Liver (tissue), 3 donors: ENCODE data around the gene ARHGEF3.

Experiments used
- GABPA ChIP-seq, 2 donors: IDR thresholded peaks in 1 of 2; conservative IDR thresholded peaks in 1 of 2; 2 replicates each; pipeline ENCODE4 v1.6.1; 2016; ENCODE audit warnings: antibody characterized with exemption in 2 of 2, mild to moderate bottlenecking in 1 of 2, moderate library complexity in 1 of 2
- YY1 ChIP-seq: IDR thresholded peaks from 2 replicates; pipeline ENCODE4 v1.6.1; 2016; ENCODE audit warnings: antibody characterized with exemption, mild to moderate bottlenecking
- TF ChIP-seq, protein P1 (sequence below): fragments of 150-350 bp; IDR thresholded peaks from 2 replicates; pipeline ENCODE4 v1.5.1; 2017; ENCODE audit warnings: improper control_type of control experiment, low read depth, low read length; ENCODE audit not compliant: missing input control
- TF ChIP-seq, protein P2 (sequence below): IDR thresholded peaks from 2 replicates; pipeline ENCODE4 v1.6.1; 2016; ENCODE audit warnings: antibody characterized with exemption
- TF ChIP-seq, protein P3 (sequence below): IDR thresholded peaks from 2 replicates; pipeline ENCODE4 v1.6.1; 2016; ENCODE audit warnings: antibody characterized with exemption
- donor health status: healthy.
- donor health status: healthy.

DNA sequence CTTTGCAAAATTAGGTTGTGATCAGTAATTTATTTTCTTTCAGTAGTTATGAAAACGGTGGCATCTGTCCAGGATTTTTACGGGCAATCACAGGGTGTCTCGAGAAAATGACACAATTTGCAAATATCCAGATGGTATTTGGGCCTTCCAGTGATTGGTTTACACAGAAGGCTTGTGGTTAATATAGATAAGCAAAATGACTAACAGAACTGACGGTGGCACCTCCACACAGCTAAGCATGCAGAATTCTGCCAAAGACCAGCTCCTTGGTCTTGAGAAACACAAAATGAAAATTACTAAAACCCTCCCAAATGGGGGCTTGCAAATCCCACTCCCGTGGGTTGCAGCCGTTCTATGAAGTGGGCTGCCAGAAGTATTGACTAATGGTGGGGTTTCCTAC is 5.5 kb downstream of the ARHGEF3 start:
- TF ChIP-seq, protein P1, sequence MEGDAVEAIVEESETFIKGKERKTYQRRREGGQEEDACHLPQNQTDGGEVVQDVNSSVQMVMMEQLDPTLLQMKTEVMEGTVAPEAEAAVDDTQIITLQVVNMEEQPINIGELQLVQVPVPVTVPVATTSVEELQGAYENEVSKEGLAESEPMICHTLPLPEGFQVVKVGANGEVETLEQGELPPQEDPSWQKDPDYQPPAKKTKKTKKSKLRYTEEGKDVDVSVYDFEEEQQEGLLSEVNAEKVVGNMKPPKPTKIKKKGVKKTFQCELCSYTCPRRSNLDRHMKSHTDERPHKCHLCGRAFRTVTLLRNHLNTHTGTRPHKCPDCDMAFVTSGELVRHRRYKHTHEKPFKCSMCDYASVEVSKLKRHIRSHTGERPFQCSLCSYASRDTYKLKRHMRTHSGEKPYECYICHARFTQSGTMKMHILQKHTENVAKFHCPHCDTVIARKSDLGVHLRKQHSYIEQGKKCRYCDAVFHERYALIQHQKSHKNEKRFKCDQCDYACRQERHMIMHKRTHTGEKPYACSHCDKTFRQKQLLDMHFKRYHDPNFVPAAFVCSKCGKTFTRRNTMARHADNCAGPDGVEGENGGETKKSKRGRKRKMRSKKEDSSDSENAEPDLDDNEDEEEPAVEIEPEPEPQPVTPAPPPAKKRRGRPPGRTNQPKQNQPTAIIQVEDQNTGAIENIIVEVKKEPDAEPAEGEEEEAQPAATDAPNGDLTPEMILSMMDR, result no peak
- TF ChIP-seq YY1 (no peak), GABPA (IDR thresholded peaks at IDR 0.05 in 1 of 2, conservative IDR thresholded peaks at IDR 0.05 in 1 of 2) (no peak)
- TF ChIP-seq, protein P2, sequence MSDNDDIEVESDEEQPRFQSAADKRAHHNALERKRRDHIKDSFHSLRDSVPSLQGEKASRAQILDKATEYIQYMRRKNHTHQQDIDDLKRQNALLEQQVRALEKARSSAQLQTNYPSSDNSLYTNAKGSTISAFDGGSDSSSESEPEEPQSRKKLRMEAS, result no peak
- TF ChIP-seq, protein P3, sequence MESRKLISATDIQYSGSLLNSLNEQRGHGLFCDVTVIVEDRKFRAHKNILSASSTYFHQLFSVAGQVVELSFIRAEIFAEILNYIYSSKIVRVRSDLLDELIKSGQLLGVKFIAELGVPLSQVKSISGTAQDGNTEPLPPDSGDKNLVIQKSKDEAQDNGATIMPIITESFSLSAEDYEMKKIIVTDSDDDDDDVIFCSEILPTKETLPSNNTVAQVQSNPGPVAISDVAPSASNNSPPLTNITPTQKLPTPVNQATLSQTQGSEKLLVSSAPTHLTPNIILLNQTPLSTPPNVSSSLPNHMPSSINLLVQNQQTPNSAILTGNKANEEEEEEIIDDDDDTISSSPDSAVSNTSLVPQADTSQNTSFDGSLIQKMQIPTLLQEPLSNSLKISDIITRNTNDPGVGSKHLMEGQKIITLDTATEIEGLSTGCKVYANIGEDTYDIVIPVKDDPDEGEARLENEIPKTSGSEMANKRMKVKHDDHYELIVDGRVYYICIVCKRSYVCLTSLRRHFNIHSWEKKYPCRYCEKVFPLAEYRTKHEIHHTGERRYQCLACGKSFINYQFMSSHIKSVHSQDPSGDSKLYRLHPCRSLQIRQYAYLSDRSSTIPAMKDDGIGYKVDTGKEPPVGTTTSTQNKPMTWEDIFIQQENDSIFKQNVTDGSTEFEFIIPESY, result no peak
